Gastrocnemius medialis (tissue), 4 donors: ENCODE results near the gene KIDINS220.

Source experiments
- CTCF ChIP-seq, 5 experiments: fragments of 450-650 bp in 3 of 5; fragments of 200-600 bp in 2 of 5; sonication (generic) in 2 of 5; IDR thresholded peaks in 4 of 5; conservative IDR thresholded peaks in 1 of 5; 1 replicate in 4 of 5; 2 replicates in 1 of 5; pipeline ENCODE4 v1.5.1; 2016 to 2019; ENCODE audit warnings: antibody characterized with exemption in 5 of 5, mild to moderate bottlenecking in 3 of 5, moderate library complexity in 3 of 5
- POLR2A ChIP-seq, 2 donors: fragments of 450-650 bp; IDR thresholded peaks; one replicate each; pipeline ENCODE4 v1.6.1; 2017; ENCODE audit warnings: antibody characterized with exemption in 2 of 2, mild to moderate bottlenecking in 2 of 2, moderate library complexity in 2 of 2

GRCh38 chr2:8790739-8791162 is 46.7 kb downstream of the KIDINS220 start:
- no peak for TF ChIP-seq CTCF (IDR thresholded peaks at IDR 0.05 in 4 of 5, conservative IDR thresholded peaks at IDR 0.05 in 1 of 5)
- no peak for TF ChIP-seq POLR2A (IDR thresholded peaks at IDR 0.05)
